Choroid plexus epithelial cell (primary cell): Measurements from ENCODE around the gene ZNF70.
A peak's percentile ranks its signal among the peaks of the same experiment; 100 is the strongest.

Experiments
- DNase-seq: peaks from one replicate; pipeline ENCODE4 v3.0.0-alpha.2; 2010; ENCODE audit warnings: low read depth
- H3K4me3 ChIP-seq: 2 replicates; pipeline ENCODE4 v1.5.1; 2011; ENCODE audit warnings: low read depth, mild to moderate bottlenecking, control low read depth, low read length, moderate library complexity
- TF ChIP-seq, protein P1 (sequence below): conservative IDR thresholded peaks from 2 replicates; pipeline ENCODE4 v1.5.1; 2011; ENCODE audit warnings: low read depth, mild to moderate bottlenecking, control low read depth, inconsistent platforms, low read length, moderate library complexity

The ZNF70 gene

GRCh38 chr22:23774114-23774921 lies 23.4 kb upstream of the ZNF70 start:
- TF ChIP-seq, protein P1, sequence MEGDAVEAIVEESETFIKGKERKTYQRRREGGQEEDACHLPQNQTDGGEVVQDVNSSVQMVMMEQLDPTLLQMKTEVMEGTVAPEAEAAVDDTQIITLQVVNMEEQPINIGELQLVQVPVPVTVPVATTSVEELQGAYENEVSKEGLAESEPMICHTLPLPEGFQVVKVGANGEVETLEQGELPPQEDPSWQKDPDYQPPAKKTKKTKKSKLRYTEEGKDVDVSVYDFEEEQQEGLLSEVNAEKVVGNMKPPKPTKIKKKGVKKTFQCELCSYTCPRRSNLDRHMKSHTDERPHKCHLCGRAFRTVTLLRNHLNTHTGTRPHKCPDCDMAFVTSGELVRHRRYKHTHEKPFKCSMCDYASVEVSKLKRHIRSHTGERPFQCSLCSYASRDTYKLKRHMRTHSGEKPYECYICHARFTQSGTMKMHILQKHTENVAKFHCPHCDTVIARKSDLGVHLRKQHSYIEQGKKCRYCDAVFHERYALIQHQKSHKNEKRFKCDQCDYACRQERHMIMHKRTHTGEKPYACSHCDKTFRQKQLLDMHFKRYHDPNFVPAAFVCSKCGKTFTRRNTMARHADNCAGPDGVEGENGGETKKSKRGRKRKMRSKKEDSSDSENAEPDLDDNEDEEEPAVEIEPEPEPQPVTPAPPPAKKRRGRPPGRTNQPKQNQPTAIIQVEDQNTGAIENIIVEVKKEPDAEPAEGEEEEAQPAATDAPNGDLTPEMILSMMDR = no peak
- H3K4me3 ChIP-seq = no peak overlapping the region

DNA sequence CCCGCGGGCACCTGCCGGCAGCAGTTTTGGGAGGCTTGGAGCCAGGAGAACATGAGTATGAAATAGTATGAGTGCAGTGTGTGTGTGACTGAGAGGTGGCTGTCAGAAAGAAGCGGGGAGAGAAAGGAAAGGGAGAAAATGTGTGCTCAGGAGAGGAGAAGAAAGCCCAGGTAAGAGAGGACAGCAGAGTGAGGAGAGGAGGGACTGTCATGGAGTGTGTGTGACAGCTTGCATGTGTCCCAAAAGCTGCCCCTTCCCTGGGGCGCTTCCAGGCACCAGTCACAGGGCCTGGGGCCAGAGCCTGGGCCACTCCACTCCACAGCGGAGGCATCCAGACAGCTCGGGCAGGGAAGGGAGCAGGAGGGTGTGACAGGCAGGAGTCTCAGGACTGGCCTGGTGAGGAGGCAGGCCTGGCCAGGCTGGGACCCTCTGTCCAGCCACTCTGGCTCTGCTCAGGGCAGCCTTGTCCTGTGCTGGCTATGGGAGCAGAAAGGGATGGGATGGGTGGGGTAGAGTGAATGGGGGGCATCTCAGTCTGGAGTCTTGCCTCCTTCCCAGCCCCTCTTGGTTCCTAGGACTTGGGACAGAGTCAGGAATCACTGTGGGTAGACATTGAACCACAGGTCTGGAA lies 22.7 kb upstream of the ZNF70 start:
- peak overlapping the region; percentile 51 for H3K4me3 ChIP-seq
- no peak for DNase-seq

More at GRCh38 chr22:23774114-23774921, 23.4 kb upstream of the ZNF70 start:
- no peak for DNase-seq

GRCh38 chr22:23772649-23773473 lies 21.9 kb upstream of the ZNF70 start, which contains the start of gene MMP11:
Gene MMP11 (plus strand): TSS chr22:23772849. CDS start chr22:23772871, 22 bp downstream.
- peak within 1 kb of the TSS; percentile 51 for H3K4me3 ChIP-seq
- TF ChIP-seq, protein P1 = peak; percentile 7
- DNase-seq = no peak

More for the DNA sequence above, 22.7 kb upstream of the ZNF70 start:
- TF ChIP-seq, protein P1 = no peak

GRCh38 chr22:23772315-23772648 lies 21.4 kb upstream of the ZNF70 start:
- TF ChIP-seq, protein P1 = no peak
- no peak for DNase-seq
- H3K4me3 ChIP-seq = peak overlapping the region; percentile 51

DNA sequence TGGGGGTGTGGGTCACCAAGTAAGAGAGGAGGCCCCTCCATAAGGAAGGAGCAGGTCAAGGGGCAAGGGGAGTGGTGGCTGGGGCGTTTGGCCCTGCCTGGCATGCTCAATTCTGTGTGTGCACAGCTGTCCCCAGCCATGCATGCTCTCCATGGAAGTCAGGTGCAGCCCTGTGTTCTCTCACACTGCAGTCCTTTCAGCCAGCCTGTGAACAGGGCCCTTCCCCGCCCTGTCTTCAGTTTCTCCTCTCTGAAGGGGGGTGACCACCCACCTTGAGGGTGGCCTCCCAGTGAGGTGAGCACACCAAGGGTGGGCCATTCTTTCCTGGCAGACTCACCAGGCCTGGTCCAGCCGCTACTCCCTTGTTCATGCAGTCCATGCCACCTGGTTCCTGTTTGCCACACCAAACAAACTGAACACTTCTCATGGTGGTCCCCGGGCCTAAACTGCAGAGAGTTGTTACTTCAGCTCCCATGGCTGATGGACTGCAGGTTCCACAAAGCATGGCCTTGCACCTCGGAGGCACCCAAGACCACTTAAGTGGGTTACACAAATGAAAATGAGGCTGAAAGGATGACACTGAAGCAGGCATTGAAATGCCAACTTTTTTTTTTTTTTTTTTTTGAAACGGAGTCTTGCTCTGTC lies 18.5 kb upstream of the ZNF70 start:
- DNase-seq = no peak
- TF ChIP-seq, protein P1 = no peak
- no peak overlapping the region for H3K4me3 ChIP-seq

DNA sequence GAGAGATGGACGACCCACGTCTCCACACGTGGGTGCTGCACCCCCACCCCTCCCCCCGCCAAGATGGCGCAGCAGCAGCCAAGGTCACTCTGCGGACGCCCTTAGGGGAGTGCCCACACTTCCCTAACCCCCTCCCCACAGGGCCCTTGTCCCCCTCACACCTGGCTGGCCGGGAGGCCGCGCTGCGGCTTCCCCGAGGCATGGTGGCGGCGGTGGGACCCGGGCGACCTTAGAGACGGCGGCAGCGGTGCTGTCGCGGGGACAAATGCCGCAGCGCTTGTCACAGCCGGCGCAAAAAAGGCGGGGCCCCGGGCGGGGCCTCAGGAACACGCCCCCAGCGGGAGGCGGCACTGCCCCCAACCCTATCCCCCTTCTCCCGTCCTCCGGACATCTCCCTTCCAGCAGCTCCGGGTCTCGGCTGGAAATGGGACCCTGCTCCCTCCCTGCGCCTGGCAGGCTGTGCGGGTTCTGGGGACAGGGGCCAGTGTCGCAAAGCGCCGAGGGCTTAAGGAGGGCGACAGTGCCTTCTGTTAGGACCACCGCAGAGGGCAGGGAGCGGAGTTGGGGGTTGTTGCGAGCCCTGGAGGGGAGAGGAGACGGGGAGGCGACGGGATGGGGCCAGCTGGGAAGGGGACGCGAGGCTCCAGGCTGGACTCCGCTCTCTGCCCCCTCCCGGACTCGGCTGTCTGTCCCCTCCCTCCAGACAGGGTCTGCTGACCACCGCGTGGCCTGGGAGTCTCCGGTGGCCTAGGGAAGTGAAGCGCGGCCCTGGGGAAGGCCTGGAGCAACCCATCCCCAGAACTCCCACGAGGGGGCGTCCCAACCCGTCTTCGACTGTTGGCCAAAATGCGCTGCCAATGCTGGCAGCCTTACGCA lies 17.0 kb upstream of the ZNF70 start, which contains the start of gene CHCHD10:
CHCHD10 (minus strand) TSS at position 300 of the 876 bp plus-strand sequence; CDS start at position 202, 98 bp downstream.
- H3K4me3 ChIP-seq = peak within 1 kb of the TSS; percentile 63

More for the DNA sequence above, 17.0 kb upstream of the ZNF70 start, which contains the start of gene CHCHD10:
- TF ChIP-seq, protein P1 = peak; percentile 80
- DNase-seq = peak; percentile 70
